Stimulated activated CD4-positive, alpha-beta T cell treated with anti-CD3 and anti-CD28 coated beads, Interleukin-4, amount 100 ng/mL, for 48 hours (primary cell): ENCODE measurements around the gene BAIAP2L1.

Experiments
- DNase-seq, 2 donors: peaks; one replicate each; pipeline ENCODE4 v3.0.0-alpha.2; 2020; ENCODE audit warnings: low read depth in 2 of 2

The BAIAP2L1 gene

GRCh38 chr7:98358706-98359105 lies 42.2 kb downstream of the BAIAP2L1 start:
- DNase-seq: no peak

- DNase-seq: no peak
Measured at GRCh38 chr7:98357751-98358161, 43.1 kb downstream of the BAIAP2L1 start.

GRCh38 chr7:98355250-98355538 lies 45.7 kb downstream of the BAIAP2L1 start:
- DNase-seq: no peak

- no peak for DNase-seq
Measured at GRCh38 chr7:98354511-98355249, 46.2 kb downstream of the BAIAP2L1 start.

- DNase-seq: no peak
Measured at GRCh38 chr7:98354052-98354451, 46.8 kb downstream of the BAIAP2L1 start.

GRCh38 chr7:98352621-98353020 lies 48.3 kb downstream of the BAIAP2L1 start:
- no peak for DNase-seq

GRCh38 chr7:98351136-98351535 lies 49.8 kb downstream of the BAIAP2L1 start:
- DNase-seq: no peak

- no peak for DNase-seq
Measured at GRCh38 chr7:98348726-98349474, 52.0 kb downstream of the BAIAP2L1 start.

GRCh38 chr7:98346515-98347069 lies 54.3 kb downstream of the BAIAP2L1 start:
- DNase-seq: no peak

- DNase-seq: no peak
Measured at GRCh38 chr7:98341106-98341505, 59.8 kb downstream of the BAIAP2L1 start.

- DNase-seq: no peak
Measured at GRCh38 chr7:98339043-98339442, 61.8 kb downstream of the BAIAP2L1 start.

GRCh38 chr7:98338441-98338840 lies 62.4 kb downstream of the BAIAP2L1 start:
- no peak for DNase-seq

GRCh38 chr7:98335411-98335977 lies 65.4 kb downstream of the BAIAP2L1 start:
- no peak for DNase-seq

- no peak for DNase-seq
Measured at GRCh38 chr7:98334081-98334480, 66.8 kb downstream of the BAIAP2L1 start.

GRCh38 chr7:98330926-98331529 lies 69.9 kb downstream of the BAIAP2L1 start:
- DNase-seq: no peak

GRCh38 chr7:98329791-98330373 lies 71.0 kb downstream of the BAIAP2L1 start:
- no peak for DNase-seq

GRCh38 chr7:98329100-98329790 lies 71.6 kb downstream of the BAIAP2L1 start:
- no peak for DNase-seq

GRCh38 chr7:98324782-98325181 lies 76.1 kb downstream of the BAIAP2L1 start:
- no peak for DNase-seq

GRCh38 chr7:98323597-98324322 lies 77.1 kb downstream of the BAIAP2L1 start:
- DNase-seq: no peak
